OCI-LY3 (cell line): Measurements from ENCODE around the gene KIF17.

ENCODE experiments used
- CTCF ChIP-seq: fragments of 200-600, 300-600 bp; sonication (generic); IDR thresholded peaks from 2 replicates; pipeline ENCODE4 v1.5.1; 2014; ENCODE audit warnings: antibody characterized with exemption, low read length, low read depth
- EZH2phosphoT487 ChIP-seq: fragments of 200-600 bp; shearing (Covaris generic); IDR thresholded peaks from 2 replicates; pipeline ENCODE4 v1.6.1; 2018; ENCODE audit warnings: antibody characterized with exemption, mixed run types, low read depth

- TF ChIP-seq CTCF (no peak), EZH2phosphoT487 (no peak)
Observed at GRCh38 chr1:20729155-20729931, 11.5 kb upstream of the KIF17 start.
